Measurements from ENCODE around the gene MAP3K8.

DNA sequence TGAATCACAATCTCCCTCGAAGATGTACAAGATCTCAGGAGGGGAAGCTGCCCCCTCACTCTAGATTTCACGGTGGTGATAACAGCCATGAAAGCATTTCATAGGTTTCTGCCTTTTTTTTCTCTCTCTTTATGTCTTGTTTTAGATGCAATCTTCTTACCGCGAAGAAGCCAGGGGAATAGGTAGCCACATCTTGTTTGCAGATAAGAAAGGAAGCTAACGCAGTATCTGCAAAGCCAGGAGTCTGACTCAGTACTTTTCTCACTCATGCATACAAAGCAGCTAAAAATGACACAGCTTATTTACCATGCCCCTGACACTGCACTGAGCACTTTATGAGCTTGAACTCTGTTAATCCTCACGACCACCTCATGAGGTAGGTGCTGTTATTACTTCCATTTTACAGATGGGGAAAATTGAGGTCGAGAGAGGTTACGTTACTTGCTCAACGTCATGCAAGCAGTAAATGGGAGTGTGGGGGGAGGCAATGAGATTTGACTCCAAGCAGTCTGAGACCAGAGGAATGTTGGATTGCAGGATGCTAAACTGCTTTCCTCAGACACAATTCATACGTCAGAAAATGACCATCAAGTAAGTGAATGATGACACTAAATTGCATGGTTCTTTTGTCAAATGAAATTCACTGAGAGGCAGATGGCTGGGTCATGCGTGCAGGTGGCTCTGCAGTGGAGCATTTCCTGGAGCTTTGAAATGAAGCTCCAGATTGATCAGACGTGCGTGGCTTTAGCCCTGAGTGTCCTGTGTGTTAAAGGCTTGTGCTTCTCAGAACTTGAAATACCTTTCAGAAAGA, 3.3 kb downstream of the MAP3K8 start:
- TF ChIP-seq, protein P1, sequence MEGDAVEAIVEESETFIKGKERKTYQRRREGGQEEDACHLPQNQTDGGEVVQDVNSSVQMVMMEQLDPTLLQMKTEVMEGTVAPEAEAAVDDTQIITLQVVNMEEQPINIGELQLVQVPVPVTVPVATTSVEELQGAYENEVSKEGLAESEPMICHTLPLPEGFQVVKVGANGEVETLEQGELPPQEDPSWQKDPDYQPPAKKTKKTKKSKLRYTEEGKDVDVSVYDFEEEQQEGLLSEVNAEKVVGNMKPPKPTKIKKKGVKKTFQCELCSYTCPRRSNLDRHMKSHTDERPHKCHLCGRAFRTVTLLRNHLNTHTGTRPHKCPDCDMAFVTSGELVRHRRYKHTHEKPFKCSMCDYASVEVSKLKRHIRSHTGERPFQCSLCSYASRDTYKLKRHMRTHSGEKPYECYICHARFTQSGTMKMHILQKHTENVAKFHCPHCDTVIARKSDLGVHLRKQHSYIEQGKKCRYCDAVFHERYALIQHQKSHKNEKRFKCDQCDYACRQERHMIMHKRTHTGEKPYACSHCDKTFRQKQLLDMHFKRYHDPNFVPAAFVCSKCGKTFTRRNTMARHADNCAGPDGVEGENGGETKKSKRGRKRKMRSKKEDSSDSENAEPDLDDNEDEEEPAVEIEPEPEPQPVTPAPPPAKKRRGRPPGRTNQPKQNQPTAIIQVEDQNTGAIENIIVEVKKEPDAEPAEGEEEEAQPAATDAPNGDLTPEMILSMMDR (IDR thresholded peaks at IDR 0.05), result no peak
- no peak for TF ChIP-seq EP300 (IDR thresholded peaks at IDR 0.05)
- no peak for TF ChIP-seq POLR2A (IDR thresholded peaks at IDR 0.05; ENCODE audit: low read depth)
- peak in 1 of 2 donors; percentile 66 for TF ChIP-seq POLR2AphosphoS5 (IDR thresholded peaks at IDR 0.05)

Measured in esophagus muscularis mucosa (tissue), 4 donors.